Effector CD4-positive, alpha-beta T cell (primary cell): ENCODE measurements around the gene RPL39L.
"Not testable (repeated sequence)": the region's sequence is repeated elsewhere in the genome, so short reads cannot be mapped to it uniquely, and the experiment has no call there.

Experiments used
- DNase-seq: peaks from one replicate; pipeline ENCODE4 v3.0.0-alpha.2; 2020
- total RNA-seq: gene quantifications from one replicate; lab custom pipeline; 2026; lab: John Stamatoyannopoulos, UW

The RPL39L gene
- total RNA-seq: 2.6 reads per million, percentile 8 among the genes with 10 or more reads in this experiment

DNA sequence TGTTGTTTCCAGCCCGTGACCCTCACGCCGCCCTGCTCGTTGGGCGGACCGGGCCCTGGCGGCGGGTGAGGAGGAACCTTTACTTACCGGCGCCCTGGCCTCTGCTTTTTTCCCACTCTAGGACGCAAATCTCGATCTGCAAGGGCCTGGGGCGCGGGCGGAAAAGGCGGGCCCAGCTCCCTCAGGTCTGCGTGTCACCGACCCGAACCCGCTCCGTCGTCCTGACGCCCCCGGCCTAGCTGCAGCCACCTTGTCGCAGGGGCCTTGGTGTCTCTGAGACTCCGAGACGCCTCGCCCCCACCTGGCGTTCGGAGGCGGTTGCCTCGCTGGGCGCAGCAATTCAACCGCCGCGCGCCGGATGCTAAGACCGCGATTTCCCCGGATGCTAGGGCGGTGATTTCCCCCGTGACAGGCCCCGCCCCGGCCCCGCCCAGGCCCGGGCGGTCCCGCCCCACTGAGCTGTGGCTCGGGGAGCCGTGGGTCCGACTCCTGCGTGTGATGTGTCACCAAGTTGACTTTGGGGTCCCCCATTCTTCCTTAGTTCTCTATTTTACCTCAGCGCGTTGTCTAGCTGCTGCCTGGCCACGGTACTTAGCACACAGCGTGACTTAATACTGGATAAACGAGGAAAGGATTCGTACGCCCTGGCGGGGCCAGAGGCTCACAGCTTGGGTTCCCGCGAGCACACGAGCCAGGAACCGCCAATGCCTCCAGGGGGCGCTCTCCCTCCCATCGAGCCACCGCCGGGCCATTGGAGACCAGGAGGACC, at the start of gene RPL39L:
RPL39L (minus strand) TSS at position 371 of the 769 bp plus-strand sequence. CDS start 18,196 bp downstream, outside the sequence.
- DNase-seq: peak; percentile 84

DNA sequence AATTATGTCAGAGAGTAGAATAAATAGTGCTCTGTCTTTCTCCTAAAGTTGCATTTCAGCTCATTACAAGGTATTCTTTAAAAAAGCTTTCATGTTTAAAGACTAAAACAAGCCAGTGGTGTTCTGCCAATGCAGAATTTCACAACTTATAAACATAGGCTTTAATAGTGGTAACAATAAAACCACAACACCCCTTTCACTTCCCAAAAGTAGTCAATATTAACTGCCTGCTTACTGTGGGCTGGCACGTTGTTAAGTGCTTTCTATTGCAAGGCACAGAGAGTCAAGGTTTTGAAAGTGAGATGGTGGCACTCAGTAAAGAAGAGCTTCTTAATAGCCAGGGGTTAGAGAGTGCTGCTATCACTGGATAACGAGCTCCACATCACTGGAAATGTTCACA, 49.6 kb upstream of the RPL39L start:
- DNase-seq: no peak

DNA sequence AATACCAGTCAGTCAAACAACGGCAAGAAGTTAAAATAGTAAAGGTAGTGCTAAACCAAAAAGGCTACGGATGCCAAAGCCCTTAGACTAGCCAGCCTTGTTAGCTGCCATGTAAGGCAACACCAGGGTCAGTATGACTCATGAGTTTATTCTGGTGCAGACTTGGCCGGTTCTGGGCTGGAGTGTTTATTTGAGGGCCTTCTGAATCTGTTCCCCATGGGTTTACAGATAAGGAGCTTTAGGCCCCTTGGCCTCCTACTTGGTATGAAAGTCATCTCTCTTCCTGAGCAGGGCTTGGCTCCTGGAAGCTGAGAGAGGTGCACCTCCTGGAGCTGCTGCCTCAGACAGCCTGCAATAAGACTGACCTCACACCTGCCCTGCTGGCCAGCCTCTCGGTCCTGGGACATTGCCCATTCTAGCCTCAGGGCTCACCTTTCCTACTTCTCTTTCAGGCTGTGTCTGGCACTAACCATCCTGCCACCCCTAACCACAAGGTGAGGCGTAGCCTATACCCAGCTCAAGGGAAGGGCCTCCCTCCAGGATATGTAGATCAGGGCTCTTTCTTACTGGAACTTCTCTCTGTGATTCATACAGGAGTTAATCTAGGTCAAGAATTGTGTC, 47.6 kb upstream of the RPL39L start:
- no peak for DNase-seq

DNA sequence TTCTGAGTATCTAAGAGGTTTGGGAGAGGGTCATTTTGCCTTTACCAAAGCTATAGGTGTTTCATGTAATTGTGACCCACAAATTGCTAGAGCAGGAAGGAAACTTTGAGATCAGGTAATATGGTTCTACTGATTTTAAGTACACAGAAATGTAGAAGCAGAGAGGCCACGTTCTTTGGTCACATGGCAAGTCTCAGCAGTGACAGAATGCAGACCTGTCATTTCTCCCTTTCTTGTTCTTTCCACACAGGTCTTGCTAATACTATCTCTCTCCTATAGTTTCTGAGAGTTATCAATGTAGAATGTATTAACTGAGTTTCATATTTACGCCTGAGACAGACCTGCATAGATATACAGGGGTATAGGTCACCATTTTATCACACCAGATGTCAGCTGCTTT, 47.1 kb upstream of the RPL39L start:
- DNase-seq: no peak

DNA sequence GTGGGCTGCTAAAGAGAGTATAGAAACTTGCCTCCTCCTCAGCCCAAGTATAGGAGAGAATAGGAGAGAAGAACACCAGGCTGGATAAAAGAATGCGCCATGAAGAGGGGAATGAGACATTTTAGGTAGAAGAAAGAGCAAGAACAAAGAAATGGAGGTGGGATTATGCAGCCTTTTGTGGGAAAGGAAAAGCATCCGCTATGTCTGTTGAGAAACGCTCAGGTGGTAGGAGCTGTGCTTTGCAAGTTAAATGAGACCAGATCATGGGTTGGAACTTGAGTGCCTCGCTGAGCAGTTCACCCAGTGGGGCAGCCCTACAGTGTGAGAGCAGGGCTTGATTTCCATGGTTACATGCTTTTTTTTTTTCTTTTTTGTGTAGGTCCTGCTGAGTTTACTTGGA, 46.5 kb upstream of the RPL39L start:
- DNase-seq: no peak

DNA sequence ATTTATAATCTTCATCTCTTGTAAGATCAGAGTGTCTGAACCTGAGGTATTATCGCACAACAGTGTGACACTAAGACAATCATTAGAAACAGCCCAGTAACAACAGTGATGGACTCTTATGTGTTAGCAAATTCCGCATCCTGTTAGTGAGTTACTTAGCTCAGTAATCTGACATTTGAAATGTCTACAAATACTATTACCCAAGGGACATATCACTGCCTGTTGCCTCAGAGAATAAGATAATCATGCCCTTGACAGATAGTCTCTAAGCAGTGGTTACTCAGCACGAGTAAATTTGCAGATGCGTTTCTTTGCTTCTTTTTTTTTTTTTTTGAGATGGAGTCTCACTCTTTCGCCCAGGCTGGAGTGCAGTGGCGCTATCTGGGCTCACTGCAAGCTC, 44.6 kb upstream of the RPL39L start:
- no peak for DNase-seq

DNA sequence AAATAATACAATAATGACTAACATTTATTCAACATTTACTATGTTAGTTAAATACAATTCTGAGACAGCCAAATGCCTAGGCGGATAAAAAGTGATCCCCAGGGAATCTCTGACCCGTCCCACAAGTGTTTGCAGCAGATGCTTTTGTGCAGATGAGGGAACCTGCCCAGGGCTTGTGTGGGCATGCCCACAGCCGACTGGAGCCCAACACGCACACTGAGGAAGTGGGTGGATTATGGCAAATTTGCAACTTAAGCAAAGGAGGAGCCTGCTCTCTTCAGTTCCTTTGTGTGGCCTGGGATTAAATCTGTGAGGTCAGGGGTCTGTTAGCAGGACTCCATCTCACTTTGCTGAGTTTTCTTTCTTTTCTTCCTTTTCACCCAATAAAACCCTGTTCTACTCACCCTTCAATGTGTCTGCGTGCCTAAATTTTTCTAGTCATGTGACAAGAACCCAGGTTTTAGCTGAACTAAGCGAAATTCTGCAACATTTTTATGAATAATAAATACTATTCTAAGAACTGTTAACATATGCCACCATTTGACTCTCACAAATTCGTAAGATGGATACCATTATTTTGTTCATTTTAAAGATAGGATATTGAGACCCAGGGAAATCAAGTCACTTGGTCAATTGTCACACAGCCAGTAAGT, 44.0 kb upstream of the RPL39L start:
- no peak for DNase-seq

DNA sequence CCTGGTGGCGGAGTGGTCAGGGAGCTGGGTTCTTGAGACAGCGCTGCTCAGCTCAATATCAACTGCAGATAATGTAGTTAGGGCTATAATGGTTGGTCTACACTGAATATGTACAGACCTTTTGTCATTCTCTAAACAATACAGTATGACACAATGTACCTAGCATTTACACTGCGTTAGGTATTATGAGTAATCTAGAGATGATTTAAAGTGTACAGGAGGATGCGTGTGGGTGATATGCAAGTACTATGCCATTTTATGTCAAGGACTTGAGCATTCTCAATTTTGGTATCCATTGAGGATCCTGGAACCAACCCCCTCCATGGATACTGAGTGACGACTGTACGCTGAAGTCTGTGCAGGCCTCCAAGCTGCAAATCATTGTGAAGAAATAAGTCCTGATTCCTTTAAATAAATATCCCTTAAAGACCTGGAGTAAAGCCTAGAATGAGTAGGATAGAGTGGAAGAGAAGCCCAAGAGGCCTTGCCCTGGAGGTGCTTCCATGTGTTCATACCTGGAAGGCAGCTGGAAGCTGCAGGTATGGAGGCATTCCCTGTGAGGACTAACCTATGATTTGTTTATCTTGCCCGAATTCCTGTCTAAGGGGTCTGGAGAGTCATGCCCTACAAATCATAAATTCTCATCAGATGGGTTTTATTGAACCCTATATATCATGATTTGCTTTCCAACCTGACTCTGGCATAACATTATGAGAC, 42.3 kb upstream of the RPL39L start:
- no peak for DNase-seq

DNA sequence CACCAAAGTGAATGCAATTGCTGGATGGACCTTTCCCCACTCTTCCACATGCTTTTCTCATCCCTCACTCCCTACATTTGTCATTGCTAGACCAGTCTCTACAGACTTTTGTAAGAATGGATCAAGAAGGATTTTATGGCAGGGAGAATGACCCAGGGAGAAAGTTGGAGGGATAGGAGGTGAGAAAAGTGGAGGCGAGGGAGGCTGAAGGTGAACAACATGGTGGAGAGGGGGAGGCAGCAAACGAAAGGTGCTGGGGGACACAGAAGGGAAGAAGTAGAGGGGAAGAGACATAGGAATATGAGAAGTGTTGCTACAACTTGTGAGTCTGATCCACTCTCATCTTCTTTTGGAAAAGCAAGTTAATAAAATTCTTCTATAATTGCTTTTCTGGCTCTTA, 33.6 kb upstream of the RPL39L start:
- DNase-seq: no peak

DNA sequence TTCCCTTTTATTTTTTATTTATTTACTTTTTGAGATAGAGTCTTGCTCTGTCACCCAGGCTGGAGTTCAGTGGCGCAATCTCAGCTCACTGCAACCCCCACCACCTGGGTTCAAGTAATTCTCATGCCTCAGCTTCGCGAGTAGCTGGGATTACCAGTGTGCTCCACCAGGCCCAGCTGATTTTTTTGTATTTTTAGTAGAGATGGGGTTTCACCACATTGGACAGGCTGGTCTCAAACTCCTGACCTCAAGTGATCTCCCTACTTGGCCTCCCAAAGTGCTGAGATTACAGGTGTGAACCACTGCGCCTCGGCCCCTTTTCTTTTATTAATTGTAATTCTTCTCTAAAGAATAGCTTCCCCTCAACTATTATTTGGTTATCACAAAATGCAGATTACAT, 31.6 kb upstream of the RPL39L start:
- not testable (repeated sequence) for DNase-seq

DNA sequence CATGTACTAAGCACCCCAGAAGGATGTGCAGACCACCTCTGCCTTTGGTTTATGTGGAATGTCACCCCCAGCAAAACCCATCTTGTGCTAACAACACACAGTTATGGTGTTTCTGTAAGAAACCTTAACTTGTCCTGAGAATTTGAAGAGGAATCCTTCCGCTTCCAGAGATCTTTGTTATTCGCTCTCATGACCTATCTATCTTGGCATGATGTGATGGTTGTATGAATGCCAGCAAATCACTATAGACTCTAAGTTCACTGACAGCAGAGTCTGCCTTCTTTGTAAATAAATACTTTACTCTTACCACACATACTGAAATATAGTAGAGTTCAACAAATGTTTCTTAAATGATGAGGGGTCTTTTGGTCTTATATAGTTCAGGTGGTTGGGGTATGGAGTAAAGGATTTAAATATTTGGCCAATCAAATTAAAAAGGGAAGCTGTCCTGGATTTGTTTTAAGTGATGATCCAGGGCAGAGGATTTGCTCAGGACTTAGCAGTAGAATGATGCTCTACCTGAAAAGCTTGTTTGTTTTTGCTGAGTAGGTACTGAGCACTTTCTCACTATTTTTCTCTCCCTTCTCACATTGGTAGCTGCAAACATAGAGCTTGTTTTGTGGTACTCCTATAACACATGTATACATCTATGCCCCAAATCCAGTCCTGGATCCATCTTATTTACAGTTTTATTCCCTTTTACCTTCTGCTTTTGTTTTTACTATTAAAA, 30.1 kb upstream of the RPL39L start:
- no peak for DNase-seq

DNA sequence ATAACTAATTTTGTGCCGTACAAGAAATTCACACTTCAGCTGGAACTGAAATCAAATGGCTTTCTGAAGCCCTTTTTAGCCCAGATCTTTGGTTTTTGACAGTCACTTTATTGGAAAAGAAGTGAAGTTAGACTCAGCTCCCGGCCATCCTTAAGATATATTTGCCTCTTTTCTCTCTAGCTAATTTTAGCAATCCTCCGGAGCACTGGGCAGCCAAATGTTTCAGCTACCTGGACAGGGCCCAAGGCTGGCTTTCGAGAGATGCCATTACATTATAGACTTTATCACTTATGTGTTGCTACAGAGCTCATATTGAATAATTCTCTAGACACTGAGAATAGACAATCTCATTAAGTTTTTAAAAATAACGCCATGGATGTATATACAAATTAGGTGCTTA, 28.5 kb upstream of the RPL39L start:
- no peak for DNase-seq

DNA sequence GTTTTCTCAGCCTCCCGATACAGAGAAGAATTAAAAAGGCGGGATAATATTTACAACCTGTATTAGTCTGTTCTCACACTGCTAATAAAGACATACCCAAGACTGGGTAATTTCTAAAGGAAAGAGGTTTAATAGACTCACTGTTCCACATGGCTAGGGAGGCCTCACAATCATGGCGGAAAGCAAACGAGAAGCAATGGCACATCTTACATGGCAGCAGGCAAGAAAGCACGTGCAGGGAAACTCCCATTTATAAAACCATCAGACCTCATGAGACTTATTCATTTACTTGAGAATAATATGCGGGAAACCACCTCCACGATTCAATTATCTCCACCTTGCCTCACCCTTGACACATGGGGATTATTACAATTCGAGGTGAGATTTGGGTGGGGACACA, 27.5 kb upstream of the RPL39L start:
- no peak for DNase-seq

DNA sequence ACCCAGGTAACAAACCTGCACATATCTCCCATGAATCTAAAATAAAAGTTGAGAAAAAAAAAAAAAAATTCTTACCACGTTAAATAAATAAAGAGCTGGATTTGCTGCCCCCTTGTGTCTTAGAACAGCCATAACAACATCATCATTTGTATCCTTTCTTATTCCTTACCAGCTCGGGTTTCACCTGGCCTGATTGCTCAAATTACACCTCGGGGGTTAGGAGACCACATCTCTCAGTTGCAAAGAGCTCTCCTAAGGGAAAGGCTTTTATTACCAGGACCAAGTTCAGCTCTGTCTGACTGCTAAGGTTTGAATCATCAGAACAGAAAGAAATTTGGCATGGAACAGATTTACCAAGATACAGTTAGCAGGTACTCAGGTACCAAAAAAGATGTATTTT, 25.8 kb upstream of the RPL39L start:
- peak; percentile 35 for DNase-seq

DNA sequence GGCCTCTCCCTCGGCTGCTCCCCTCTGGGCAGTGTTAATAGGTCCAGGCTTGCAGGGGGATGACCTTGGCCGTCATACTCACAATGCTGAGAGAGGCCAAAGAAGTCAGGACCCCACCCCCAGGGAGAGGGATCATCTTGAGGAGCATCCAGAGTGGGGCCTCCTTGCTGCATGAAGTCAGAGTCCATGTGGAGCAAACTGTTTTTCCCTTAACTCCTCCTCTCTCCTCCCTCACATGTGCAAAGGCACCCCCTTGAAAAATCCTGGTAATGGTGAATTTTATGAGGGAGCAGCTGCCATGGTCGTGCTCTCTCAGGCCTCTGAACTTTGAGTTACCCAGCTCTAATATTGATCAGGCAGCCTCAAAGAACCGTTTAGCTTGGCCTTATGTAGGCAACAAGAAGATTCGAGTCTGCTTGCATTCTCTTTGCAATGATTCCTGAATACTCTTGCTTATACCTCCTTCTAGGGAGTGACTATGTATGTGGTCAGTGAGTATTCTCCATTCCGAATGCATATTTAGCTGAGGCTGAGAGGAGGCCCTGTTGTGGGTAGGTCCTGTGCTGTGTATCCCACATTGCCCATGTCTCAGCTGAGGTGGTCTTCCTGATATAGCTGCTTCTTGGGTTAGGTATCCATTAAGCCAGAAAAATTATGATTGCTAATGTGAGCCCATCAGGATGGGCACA, 23.1 kb upstream of the RPL39L start:
- DNase-seq: no peak

DNA sequence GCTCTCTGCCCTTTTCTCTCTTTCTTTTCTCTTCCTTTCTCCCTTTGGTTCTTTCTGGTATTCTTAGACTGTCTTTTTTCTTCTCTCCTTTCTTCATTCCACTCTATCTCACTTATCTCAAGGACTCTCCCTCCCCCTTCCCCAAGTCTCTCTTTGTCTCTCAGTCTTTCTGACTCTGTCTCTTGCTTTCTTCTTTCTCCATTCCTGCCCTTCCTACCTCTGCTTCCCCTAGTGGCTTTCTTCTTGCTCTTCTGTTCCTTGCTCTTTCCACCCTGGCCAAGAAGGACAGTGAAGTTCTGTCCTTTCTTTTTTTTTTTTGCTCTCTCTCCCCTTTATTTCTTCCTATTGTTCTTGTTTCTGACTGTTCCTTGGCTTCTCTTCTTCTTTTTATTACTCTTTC, 22.3 kb upstream of the RPL39L start:
- no peak for DNase-seq

DNA sequence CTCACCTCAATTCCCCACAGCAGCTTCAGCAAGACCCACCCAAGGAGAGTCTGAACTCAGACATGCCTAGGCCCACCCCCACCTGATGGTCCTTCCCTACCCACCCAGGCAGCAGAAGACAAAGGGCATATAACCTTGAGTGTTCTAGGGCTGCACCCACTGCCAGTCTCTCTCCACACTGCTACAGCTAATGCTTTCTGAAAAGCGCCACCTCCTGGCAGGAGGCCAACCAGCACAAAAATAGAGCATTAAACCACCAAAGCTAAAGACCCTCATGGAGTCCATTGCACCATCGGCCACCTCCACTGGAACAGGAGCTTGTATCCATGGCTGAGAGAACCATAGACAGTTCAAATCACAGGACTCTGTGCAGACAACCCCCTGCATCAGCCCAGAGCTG, 11.3 kb upstream of the RPL39L start:
- DNase-seq: peak; percentile 52

DNA sequence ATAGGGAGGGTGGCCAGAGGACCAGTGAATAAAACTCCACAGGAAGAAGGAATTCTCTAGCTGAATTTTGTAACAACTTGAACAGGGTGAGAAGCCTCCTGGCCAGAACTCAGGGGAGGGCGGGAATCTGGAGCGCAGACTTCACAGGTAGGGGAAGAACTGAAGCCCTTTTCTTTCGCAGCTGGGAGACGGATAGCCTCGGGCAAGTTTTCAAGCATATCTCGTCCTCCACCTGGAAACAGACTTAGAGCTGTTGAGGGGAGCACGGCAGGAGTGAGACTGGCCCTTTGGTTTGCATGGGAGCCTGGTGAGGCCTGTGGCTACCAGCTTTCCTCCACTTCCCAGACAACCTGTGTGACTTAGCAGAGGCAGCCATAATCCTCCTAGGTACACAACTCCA, 10.9 kb upstream of the RPL39L start:
- no peak for DNase-seq

DNA sequence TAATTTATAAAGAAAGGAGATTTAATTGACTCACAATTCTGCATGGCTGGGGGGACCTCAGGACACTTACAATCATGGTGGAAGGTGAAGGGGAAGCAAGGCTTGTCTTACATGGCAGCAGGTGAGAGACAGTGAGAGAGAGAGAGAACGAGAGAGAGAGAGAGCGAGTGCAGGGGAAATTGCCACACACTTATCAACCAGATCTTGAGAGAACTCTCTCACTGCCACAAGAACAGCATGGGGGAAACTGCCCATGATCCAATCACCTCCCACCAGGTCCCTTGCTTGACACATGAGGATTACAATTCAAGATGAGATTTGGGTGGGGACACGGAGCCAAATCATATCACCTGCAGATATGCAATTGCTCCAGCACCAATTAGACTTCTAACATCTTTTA, 7.1 kb upstream of the RPL39L start:
- no peak for DNase-seq

DNA sequence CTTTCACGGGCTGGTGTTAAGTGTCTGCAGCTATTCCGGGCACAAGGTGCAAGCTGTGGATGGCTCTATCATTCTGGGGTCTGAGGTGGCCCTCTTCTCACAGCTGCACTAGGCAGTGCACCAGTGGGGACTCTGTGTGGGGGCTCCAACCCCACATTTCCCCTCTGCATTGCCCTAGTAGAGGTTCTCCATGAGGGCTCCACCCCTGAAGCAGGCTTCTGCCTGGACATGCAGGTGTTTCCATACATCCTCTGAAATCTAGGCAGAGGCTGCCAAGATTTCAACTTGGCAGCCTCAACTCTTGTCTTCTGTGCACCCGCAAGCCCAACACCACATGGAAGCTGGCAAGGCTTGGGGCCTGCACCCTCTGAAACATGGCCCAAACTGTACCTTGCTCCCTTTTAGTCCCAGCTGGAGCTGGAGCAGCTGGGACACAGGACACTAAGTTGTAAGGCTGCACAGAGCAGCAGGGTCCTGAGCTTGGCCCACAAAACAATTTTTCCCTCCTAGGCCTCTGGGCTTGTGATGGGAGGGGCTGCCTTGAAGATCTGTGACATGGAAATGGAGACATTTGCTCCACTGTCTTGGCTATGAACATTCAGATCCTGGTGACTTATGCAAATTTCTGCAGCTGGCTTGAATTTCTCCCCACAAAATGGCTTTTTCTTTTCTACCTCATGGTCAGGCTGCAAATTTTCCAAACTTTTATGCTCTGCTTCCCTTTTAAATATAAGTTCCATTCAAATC, 6.0 kb upstream of the RPL39L start:
- DNase-seq: no peak

DNA sequence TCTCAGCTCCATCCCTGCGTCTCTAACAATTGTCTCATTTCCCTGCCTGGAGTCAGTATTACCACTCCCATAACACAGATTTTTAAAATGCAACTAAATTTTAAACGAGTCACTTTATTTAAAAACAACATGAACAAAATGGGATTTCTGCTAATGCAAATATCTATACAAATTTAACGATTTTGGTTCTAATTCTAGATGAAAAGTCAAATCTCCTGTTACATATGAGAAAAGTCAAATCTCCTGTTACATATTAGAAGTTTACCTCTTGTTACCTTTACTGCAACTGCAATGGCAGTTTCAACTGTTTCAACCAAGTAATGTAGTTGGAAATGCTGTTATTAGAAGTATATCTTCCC, 578 bp upstream of the RPL39L start:
- DNase-seq: no peak
